ENCODE measurements around the gene B4GALT3.

The B4GALT3 gene

DNA sequence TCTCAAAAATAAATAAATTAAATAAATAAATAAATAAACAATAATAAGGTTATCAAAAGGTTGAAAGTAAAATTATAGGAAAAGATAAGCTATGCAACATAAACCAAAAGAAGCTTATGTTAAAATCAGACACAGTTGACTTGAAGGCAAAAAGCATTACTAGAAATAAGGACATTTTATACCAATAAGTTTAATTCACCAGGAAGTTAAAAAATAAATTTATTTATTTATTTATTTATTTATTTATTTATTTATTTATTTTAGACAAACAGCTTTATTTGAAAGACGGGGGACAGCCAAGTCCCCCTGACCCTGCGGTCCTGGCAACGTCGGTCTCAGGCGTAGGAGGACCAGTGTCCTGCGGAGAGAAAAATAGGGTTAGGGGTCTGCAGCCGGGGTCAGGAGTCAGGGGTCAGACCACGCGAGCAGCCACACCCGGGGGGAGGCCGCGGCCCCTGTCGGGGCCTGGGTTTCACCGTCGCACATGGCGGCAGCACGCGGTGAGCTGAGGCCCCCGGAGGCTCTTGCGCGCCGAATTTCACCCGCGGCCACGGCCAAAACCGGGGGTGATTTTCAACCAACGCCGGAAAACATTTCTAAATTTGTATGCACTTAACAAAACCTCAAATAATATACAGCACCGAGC is 36.4 kb downstream of the B4GALT3 start:
- H3K4me1 ChIP-seq, result no peaks in the 10 kb centered on the region
- no peaks in the 10 kb centered on the region for H3K36me3 ChIP-seq
- no peaks in the 10 kb centered on the region for H3K27me3 ChIP-seq
- no peaks in the 10 kb centered on the region for H3K9me3 ChIP-seq
- DNase-seq, result no peak
- no peak overlapping the region for H3K4me3 ChIP-seq (ENCODE audit: low read depth, low read length)
- TF ChIP-seq, protein P1, sequence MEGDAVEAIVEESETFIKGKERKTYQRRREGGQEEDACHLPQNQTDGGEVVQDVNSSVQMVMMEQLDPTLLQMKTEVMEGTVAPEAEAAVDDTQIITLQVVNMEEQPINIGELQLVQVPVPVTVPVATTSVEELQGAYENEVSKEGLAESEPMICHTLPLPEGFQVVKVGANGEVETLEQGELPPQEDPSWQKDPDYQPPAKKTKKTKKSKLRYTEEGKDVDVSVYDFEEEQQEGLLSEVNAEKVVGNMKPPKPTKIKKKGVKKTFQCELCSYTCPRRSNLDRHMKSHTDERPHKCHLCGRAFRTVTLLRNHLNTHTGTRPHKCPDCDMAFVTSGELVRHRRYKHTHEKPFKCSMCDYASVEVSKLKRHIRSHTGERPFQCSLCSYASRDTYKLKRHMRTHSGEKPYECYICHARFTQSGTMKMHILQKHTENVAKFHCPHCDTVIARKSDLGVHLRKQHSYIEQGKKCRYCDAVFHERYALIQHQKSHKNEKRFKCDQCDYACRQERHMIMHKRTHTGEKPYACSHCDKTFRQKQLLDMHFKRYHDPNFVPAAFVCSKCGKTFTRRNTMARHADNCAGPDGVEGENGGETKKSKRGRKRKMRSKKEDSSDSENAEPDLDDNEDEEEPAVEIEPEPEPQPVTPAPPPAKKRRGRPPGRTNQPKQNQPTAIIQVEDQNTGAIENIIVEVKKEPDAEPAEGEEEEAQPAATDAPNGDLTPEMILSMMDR (IDR thresholded peaks at IDR 0.05; ENCODE audit: low read depth, low read length), result no peak

DNA sequence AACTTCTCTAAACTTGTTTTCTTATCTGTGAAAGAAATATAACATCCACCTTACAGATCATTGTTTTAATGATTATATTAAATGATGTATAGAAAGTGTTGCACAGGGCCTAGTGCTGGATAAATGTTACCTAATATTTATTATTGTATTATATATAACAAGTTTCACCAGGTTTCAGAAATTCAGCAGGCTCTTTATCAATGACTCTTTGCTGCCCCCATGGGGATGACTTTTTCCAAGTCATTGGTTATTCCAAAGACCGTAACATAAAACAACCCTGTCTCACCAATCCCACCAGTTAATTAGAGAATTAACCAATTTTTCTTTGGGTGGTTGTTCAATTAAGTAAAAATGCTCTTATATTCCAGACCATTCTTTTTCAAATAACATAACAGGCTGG is 37.5 kb downstream of the B4GALT3 start:
- Histone ChIP-seq H3K27me3 (no peaks in the 10 kb centered on the region), H3K9me3 (no peaks in the 10 kb centered on the region), H3K36me3 (no peaks in the 10 kb centered on the region), H3K4me1 (no peaks in the 10 kb centered on the region), H3K4me3 (ENCODE audit: low read depth, low read length) (no peak overlapping the region)
- TF ChIP-seq, protein P1 (IDR thresholded peaks at IDR 0.05; ENCODE audit: low read depth, low read length), result peak; percentile 74
- peak; percentile 63 for DNase-seq

DNA sequence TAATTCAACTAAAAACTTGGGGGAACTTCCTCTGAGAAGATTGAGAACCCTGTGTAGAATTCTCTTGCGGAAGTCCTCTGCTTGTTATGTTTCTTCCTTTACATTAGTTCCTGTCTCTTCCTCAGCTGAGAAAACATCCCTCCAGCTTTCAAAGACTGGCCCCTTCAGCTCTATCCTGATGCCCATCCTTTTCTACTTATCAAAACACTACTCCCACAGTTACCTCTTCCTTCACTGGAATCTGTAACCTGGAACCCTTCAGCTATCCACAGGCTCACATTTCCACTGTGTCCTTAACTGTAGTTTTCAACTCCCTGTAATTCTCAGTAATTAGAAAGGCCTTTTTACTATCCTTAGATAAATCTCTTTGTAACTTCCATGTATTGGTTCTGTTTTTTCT is 38.9 kb downstream of the B4GALT3 start:
- no peaks in the 10 kb centered on the region for H3K27me3 ChIP-seq
- H3K4me3 ChIP-seq (ENCODE audit: low read depth, low read length), result no peak overlapping the region
- no peak for DNase-seq
- H3K4me1 ChIP-seq, result no peaks in the 10 kb centered on the region
- H3K9me3 ChIP-seq, result no peaks in the 10 kb centered on the region
- H3K36me3 ChIP-seq, result no peaks in the 10 kb centered on the region
- TF ChIP-seq, protein P1 (IDR thresholded peaks at IDR 0.05; ENCODE audit: low read depth, low read length), result no peak

DNA sequence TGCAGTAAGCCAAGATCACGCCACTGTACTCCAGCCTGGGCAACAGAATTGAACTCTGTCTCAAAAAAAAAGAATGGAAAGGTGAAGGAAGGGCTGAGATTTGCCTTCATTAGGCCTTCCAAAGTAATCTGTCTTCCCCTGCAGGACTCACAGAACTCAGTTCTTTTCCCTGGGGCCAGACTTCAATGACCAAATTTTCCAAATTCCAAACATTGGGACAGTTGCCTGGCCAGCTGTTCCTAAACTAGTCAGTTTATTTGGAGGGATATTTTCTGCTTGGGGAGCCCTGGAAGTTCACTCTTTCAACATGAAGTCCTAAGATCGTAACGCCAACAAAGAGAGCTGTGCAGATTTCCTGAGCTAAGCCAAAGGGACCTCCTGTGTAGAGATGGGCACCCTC is 39.4 kb downstream of the B4GALT3 start:
- Histone ChIP-seq H3K4me3 (ENCODE audit: low read depth, low read length) (no peak overlapping the region), H3K36me3 (no peaks in the 10 kb centered on the region), H3K9me3 (no peaks in the 10 kb centered on the region), H3K27me3 (no peaks in the 10 kb centered on the region), H3K4me1 (no peaks in the 10 kb centered on the region)
- TF ChIP-seq, protein P1 (IDR thresholded peaks at IDR 0.05; ENCODE audit: low read depth, low read length), result no peak
- DNase-seq, result no peak

DNA sequence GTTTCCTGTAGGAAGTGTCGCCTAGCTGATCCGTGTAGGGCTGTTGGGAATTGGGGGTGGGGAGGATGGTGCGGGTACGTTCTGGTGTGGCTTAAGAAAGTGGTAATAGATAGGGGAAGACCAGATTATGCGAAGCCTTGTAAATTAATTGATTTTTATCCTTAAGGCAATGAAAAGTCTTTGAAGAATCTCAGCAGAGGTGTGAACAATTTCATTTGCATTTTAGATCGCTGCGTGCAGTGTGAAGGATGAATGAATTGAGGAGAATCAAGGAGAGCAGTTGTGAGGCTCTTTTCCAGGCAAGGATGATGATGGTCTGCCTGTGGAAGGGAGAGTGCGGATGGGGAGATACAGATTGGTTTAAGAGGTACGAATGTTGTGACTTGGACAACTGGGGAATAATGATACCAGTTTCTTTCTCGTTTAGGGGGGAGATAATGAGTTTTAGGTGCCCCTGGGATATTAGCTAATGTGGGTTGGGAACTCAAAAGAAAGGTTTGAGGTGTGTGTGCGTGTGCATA is 44.0 kb downstream of the B4GALT3 start:
- H3K4me1 ChIP-seq, result peaks cover 4% of the 10 kb centered on the region; the same call in 1 of the 2 replicates
- TF ChIP-seq, protein P1 (IDR thresholded peaks at IDR 0.05; ENCODE audit: low read depth, low read length), result no peak
- H3K4me3 ChIP-seq (ENCODE audit: low read depth, low read length), result peak overlapping the region; percentile 78
- DNase-seq, result no peak
- H3K9me3 ChIP-seq, result no peaks in the 10 kb centered on the region
- H3K36me3 ChIP-seq, result peaks cover 21% of the 10 kb centered on the region
- H3K27me3 ChIP-seq, result no peaks in the 10 kb centered on the region

DNA sequence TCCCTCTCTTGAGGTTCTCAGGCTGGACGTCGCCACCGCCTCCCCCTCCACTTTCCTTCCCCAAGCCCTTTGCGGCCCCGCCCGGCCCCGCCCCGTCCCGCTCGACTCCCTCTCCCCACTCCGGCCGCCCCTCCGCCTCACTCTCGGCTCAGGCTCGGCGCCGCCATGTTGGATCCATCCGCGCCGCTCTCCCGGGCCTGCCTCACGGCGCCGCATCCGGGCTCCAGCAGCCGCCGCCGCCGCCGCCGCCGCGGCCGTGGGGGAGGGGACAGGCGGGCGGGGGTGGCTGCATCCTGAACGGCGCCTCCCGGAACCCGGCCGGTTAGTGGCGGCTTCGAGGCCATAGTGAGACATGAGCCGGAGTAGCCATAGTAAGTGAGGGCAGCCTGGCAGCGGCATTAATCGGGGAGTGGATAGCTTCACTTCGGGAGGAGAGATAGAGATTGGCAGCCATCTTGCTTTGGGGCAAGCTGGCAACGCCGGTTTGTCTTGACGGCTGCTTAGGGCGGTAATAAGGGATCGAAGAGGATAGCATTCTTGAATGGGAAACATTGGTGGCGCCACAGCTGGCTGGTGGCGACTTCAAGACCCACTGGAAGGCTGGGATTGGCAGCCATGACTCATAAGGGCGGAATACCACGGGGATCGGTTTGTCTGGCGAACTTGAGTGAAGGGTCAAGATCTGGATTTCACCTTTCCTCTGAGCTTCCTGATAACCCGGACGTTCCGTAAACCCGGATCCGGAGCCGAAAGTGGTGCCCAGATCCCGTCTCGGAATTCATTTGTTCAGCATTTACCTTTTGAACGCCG is 44.7 kb downstream of the B4GALT3 start, which contains the start of gene DEDD:
Gene DEDD (minus strand): TSS at position 258 of the 810 bp plus-strand sequence. CDS start 8,205 bp downstream, outside the sequence.
- TF ChIP-seq, protein P1 (IDR thresholded peaks at IDR 0.05; ENCODE audit: low read depth, low read length), result no peak
- Histone ChIP-seq H3K4me3 (ENCODE audit: low read depth, low read length) (peak within 1 kb of the TSS; percentile 78), H3K4me1 (peaks cover 4% of the 10 kb centered on the region; the same call in 1 of the 2 replicates), H3K27me3 (no peaks in the 10 kb centered on the region), H3K9me3 (no peaks in the 10 kb centered on the region), H3K36me3 (peaks cover 27% of the 10 kb centered on the region)
- DNase-seq, result peak; percentile 92

Data from BE2C (cell line).